Retina (tissue), 1 donor: Measurements from ENCODE around the gene DCUN1D2.

Source experiments
- DNase-seq: peaks from one replicate; pipeline ENCODE4 v3.0.0-alpha.2; 2016

DCUN1D2 gene

GRCh38 chr13:113420833-113421600, 69.5 kb downstream of the DCUN1D2 start:
- DNase-seq: no peak

DNA sequence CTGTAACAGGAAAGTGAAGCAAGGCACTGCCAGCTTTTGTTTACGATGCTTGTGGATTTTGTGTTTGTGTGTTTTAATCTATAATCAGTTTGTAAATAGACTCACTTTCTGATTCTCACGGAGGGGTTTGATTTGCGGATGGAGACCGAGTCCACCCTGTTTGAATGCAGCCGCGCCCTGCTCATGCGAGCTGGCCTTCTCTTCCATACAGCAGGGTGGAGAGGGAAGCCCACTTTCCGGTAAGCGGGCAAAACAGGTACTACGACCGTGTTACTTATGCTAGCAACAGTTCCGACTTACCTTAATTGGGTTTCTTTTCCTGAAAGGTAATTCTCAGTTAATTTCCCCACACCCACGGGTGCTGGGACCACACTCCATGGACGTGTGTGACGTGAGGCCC, 70.3 kb downstream of the DCUN1D2 start:
- DNase-seq: no peak

GRCh38 chr13:113419531-113420193, 70.8 kb downstream of the DCUN1D2 start:
- DNase-seq: no peak

DNA sequence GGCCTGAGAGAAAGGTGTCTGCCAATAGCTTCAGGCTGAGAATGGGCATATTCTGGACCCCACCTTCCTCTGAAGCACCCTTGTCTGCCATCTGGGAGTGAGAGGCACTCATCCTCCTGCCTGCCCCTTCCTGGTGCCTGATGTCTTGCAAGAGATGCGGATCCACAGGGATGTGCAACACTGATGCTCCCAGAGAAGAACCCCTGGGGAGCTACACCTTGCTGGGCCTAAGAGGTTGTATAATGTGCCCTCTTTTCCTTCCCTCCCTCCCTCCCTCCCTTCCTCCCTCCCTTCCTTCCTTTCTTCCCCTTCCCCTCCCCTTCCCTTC, 71.8 kb downstream of the DCUN1D2 start:
- no peak for DNase-seq

DNA sequence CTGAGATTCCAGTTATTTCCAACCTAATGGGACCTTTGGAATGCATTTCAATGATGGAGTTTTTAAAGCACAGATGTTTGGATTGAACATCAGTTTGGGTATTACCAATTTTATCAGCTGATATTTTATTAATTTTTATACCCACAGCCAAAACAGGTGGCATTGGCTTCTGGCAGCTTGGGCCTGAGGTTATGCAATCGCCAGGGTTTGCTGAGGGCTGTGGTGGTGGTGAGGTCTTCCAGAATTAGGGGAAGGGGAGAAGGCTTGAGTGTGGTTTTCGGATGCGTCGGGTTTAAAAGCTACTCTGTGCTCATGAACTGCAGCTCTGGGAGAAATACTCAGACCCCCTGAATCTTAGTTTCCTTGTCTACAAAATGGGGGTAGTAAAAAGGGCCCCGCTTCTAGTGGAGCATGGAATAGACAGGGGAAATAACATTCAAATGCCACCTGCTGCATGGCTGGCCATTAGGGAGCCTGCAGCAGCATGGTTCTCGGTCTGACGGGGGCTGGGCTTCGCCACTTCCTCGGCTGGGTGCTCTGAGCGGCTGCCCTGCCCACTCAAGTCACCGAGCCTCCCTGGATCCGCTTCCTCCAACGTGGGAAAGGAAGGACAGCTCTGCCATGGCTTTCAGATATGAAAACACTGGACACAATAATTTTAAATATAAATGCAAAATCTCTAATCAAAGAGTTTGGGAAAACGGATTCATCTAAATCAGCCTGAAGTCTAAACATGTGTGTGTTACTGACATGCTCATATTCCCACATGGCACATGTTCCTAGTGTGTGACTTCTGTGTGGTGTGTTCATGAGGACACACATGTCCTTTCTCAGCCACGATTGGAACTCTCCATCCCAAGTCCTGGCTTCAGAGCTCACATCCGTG, 72.4 kb downstream of the DCUN1D2 start:
- no peak for DNase-seq

- no peak for DNase-seq
Observed at GRCh38 chr13:113417008-113417751, 73.3 kb downstream of the DCUN1D2 start.

- no peak for DNase-seq
Observed at GRCh38 chr13:113415825-113416224, 74.7 kb downstream of the DCUN1D2 start.

DNA sequence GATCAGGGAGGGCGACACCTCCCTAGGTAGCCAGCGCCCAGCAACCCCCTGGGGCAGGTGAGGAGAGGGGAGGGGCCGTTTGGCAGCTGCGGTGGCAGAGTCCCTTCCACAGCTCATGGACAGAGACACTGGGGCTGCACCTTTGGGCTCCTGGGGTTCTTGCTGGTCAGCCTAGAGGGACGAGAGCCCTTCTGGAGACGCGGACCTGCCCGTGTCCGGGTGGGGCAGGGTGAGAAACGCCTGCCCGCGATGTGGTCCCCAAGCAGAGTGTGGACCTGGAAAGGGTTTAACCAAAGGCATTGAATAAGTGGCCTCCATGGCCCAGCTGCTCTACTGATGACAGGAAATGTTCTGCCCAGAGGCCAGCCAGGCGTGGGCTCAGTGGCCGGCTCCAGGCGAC, 75.5 kb downstream of the DCUN1D2 start:
- DNase-seq: no peak

DNA sequence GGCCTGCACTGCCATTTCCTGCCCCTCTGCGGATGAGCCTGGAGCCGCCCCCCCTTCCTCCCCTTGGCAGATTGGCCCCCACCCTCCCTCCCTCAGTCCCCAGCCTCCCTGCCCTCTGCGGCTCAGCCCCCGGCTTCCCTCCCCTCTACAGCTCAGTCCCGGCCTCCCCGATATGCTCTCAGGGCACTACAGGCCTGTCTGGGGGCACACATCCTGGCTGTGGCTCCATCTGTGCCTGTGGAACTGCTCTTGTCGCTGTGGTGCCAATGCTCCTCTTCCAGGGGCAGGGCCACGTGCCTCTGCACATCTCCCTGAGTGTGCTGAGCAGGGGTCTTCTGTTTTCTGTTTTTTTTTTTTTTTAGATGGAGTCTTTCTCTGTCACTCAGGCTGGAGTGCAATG, 76.2 kb downstream of the DCUN1D2 start:
- no peak for DNase-seq

GRCh38 chr13:113413898-113414282, 76.6 kb downstream of the DCUN1D2 start:
- no peak for DNase-seq

GRCh38 chr13:113413178-113413897, 77.2 kb downstream of the DCUN1D2 start:
- DNase-seq: no peak

DNA sequence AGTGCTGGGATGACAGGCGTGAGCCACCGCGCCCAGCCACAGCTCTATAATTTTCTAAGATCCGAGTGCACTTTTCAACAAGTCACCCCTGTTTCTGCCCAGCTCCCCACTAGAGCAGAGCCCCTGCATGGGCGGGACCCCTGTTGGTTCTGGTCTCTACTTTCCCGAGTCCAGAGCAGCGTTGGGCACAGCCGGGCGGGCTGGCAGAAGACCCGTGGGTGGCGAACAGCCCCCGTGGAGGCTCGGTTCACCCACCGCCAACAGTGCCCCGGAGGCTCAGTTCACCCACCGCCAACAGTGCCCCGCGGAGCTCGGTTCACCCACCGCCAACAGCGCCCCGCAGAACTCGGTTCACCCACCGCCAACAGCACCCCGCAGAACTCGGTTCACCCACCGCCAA, 78.1 kb downstream of the DCUN1D2 start:
- DNase-seq: no peak

- DNase-seq: no peak
Observed at GRCh38 chr13:113411216-113412023, 79.1 kb downstream of the DCUN1D2 start.

DNA sequence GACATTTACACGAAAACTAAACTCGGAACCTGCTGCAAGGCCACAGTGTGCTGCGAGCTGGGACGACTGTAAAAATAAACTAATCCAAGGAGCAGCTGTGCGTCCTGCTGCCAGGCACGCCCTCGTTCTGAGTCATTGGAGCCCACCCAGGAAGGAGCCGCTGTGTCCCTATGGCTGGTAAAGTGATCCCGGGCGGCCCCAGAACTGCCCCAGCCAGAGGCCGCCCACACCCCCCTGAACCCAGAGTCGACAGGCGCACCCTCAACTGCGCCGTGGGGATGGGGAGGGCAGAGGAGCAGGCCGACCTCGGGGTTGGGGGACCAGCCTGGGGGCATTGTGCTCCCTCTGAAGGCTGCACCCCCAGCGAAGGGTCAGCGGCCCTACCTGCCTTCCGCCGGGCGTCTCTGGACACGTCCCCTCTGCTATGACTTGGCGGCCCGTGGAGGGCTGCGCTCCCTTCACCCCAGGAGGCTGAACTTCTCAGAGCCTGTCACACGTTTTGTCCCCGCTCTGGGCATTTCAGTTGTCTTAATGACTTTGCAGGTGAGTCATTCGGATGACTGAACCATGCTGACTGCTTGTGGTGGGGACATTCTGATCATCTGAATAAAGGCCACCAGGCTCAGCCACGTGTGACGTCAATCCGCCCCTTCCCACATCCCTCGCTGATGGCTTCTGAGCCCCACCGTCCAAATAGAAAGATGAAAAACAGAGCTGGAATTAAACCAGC, 79.9 kb downstream of the DCUN1D2 start:
- no peak for DNase-seq

- DNase-seq: no peak
Observed at GRCh38 chr13:113408562-113408961, 81.9 kb downstream of the DCUN1D2 start.

GRCh38 chr13:113407531-113408393, 82.7 kb downstream of the DCUN1D2 start:
- DNase-seq: no peak

DNA sequence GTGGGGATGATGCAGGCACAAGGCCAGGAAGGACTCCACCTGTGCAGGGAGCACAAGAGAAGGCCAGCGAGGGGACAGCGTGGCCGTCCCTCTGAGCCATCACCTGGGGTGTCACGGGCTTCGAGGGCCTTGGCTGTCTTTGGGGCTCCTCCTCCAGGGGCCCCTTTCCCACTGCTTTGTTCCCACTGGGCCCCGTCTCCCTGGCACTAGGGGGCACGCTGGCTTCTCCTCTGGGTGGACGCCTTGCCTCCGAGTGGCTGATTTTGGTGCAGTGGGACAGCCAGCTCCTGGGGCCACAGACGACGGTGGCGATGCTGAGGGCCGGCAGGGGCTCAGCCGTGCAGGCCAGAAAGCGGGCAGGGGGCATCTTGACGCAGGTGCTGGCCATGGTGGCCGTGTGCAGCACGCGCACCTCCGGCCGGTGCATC, 83.4 kb downstream of the DCUN1D2 start:
- DNase-seq: no peak

DNA sequence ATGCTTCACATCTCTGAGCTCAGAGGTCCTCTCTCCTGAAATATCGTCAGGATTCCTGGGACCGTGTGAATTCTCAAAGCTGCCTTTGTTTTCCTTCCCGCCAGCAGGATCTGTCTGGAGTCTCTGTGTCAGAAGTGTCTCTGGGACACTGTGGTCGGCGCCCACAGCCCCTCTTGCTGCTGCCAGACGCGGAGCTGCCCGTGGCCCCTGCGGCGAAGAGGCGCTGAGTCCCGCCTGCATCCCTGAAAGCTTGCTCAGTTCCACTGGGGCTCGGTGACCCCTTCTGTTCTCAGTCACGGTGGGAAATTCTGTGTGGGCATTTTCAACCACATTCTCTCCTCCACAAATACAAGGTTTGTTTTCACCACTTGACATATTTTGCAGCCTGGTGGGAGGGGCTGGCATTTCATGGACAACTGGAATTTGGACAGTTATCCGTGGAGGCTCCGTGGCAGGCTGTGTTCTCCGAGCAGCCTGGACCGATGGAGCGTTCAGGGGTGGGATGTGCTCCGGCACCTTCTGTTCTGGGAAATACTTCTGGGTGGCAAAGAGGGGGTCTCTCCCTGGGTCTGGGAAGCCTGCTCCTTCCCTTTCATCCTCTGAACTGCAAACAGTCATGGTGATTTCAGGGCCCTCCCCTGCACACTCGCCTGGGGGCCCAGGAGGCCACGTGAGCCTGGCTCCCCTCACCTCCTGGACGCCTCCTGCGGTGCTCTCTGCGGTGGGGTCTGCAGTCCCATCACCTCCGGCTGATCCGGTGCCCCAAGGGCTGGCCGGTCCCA, 84.0 kb downstream of the DCUN1D2 start:
- no peak for DNase-seq
